OCI-LY7 (cell line): ENCODE results near the gene KRT83.

Experiments used
- CTCF ChIP-seq: fragments of 200-600 bp; sonication (generic); conservative IDR thresholded peaks from 2 replicates; pipeline ENCODE4 v1.5.1; 2014; ENCODE audit warnings: mild to moderate bottlenecking, antibody characterized with exemption, low read length, moderate library complexity, mixed read lengths
- EZH2phosphoT487 ChIP-seq: fragments of 200-600 bp; sonication (generic); IDR thresholded peaks from 2 replicates; pipeline ENCODE4 v1.6.1; 2018; ENCODE audit warnings: low read depth, borderline replicate concordance, mild to moderate bottlenecking, mixed run types, antibody characterized with exemption, low read length, moderate library complexity, mixed read lengths

- TF ChIP-seq CTCF (no peak), EZH2phosphoT487 (no peak)
These were observed 3.6 kb downstream of the KRT83 start for GRCh38 chr12:52317468-52318052.
